Natural killer cell (primary cell): ENCODE data around the gene GMPPA. TPM values are rescaled to one million over a fixed set of nuclear protein-coding genes. Genes with fewer than 3 reads are reported as not detected.
A peak's percentile ranks its signal among the peaks of the same experiment; 100 is the strongest.

ENCODE experiments used
- ATAC-seq, 3 donors: fragments of 150-1000 bp in 2 of 3; fragments of 200-7000 bp in 1 of 3; cut with Tn5 transposase; 1 replicate in 1 of 3; 2 replicates in 2 of 3; pipeline ENCODE4 v1.10.0; 2021; ENCODE audit warnings: mild to moderate bottlenecking in 2 of 3, moderate library complexity in 2 of 3
- DNase-seq, 2 donors: peaks; one replicate each; pipeline versions ENCODE4 v3.0.0 to v3.0.0-alpha.2; 2013 to 2021; ENCODE audit warnings: mixed read lengths in 1 of 2
- H3K27ac ChIP-seq: one replicate; pipeline ENCODE4 v1.5.1; 2013; ENCODE audit warnings: mild to moderate bottlenecking, low read length
- H3K27me3 ChIP-seq: one replicate; pipeline ENCODE4 v1.6.1; 2013; ENCODE audit warnings: low read length; ENCODE audit not compliant: control insufficient read depth, insufficient read depth
- H3K36me3 ChIP-seq: one replicate; pipeline ENCODE4 v1.6.1; 2013; ENCODE audit warnings: low read length; ENCODE audit not compliant: control insufficient read depth, insufficient read depth
- H3K4me1 ChIP-seq: one replicate; pipeline ENCODE4 v1.6.1; 2013; ENCODE audit warnings: low read length; ENCODE audit not compliant: control insufficient read depth, insufficient read depth
- H3K4me3 ChIP-seq: one replicate; pipeline ENCODE4 v1.5.1; 2013; ENCODE audit warnings: low read length
- H3K9me3 ChIP-seq: one replicate; pipeline ENCODE4 v1.6.1; 2013; ENCODE audit warnings: low read length; ENCODE audit not compliant: control insufficient read depth, insufficient read depth
- H3K27ac Mint-ChIP-seq, 2 donors: one replicate each; pipeline ENCODE4 v1.8.0; 2022; ENCODE audit warnings: mild to moderate bottlenecking in 2 of 2, mixed read lengths in 2 of 2, moderate library complexity in 1 of 2
- H3K27me3 Mint-ChIP-seq, 2 donors: one replicate each; pipeline ENCODE4 v1.8.0; 2022; ENCODE audit warnings: low read depth in 2 of 2, mixed read lengths in 2 of 2
- H3K36me3 Mint-ChIP-seq: one replicate; pipeline ENCODE4 v1.8.0; 2022; ENCODE audit warnings: mixed read lengths
- H3K4me1 Mint-ChIP-seq, 2 donors: one replicate each; pipeline ENCODE4 v1.8.0; 2022; ENCODE audit warnings: mixed read lengths in 2 of 2
- H3K4me3 Mint-ChIP-seq: one replicate; pipeline ENCODE4 v1.8.0; 2022; ENCODE audit warnings: mild to moderate bottlenecking, moderate library complexity, mixed read lengths
- H3K9me3 Mint-ChIP-seq, 2 donors: one replicate each; pipeline ENCODE4 v1.8.0; 2022; ENCODE audit warnings: mixed read lengths in 2 of 2
- CTCF ChIP-seq: fragments of 200-600 bp; IDR thresholded peaks from one replicate; pipeline ENCODE4 v1.8.0; 2022; ENCODE audit warnings: antibody characterized with exemption
- WGBS: methylation state at CpG from one replicate; pipeline ENCODE4 v1.1.7; 2013; ENCODE audit warnings: missing lambda C conversion rate; ENCODE audit not compliant: insufficient coverage; 5-methylcytosine and 5-hydroxymethylcytosine counted together
- intact Hi-C: fragments of 100-400 bp; cut with micrococcal nuclease; formaldehyde crosslinking; loops from one replicate; pipeline ENCODE4 v1.14.2; 2022
- total RNA-seq, 4 donors: library from RNA; stranded (reverse); fragments of 120-200 nt in 1 of 4; gene quantifications; one replicate each; pipeline versions ENCODE4 v1.2.3 to v1.2.4, GENCODE V29; 2013 to 2022

Gene GMPPA
- total RNA-seq, 3 donors from 2014 or later (not counting 1 experiment from before 2014, with no cell fraction given) = 27.6 to 36.3 (median 33.8) TPM

- TF ChIP-seq CTCF = no peak
- Mint-ChIP-seq H3K27ac (no peak overlapping the region), H3K4me1 (peaks cover 10 to 22% of the 10 kb centered on the region in 2 donors), H3K4me3 (no peak overlapping the region), H3K9me3 (no peaks in the 10 kb centered on the region), H3K36me3 (no peaks in the 10 kb centered on the region), H3K27me3 (peaks cover 14 to 42% of the 10 kb centered on the region in 2 donors)
- Histone ChIP-seq H3K9me3 (no peaks in the 10 kb centered on the region), H3K4me3 (no peak overlapping the region), H3K36me3 (no peaks in the 10 kb centered on the region), H3K27me3 (peaks cover 28% of the 10 kb centered on the region), H3K4me1 (peaks cover 20% of the 10 kb centered on the region), H3K27ac (no peak overlapping the region)
- ATAC-seq (no peak), DNase-seq (no peak)
- WGBS = 87% methylated on average over 9 of the region's 9 CpGs
- intact Hi-C loops = no loop called here
These were observed 50.9 kb downstream of the GMPPA start for GRCh38 chr2:219549619-219550018.

GRCh38 chr2:219551441-219552381, 53.0 kb downstream of the GMPPA start:
- H3K4me1 Mint-ChIP-seq = peaks cover 5 to 17% of the 10 kb centered on the region in 2 donors
- H3K27me3 Mint-ChIP-seq = peaks cover 8 to 33% of the 10 kb centered on the region in 2 donors
- Histone ChIP-seq H3K4me1 (peaks cover 20% of the 10 kb centered on the region), H3K4me3 (peak overlapping the region; percentile 32), H3K27ac (no peak overlapping the region), H3K36me3 (no peaks in the 10 kb centered on the region), H3K9me3 (no peaks in the 10 kb centered on the region), H3K27me3 (peaks cover 28% of the 10 kb centered on the region)
- no peaks in the 10 kb centered on the region for H3K36me3 Mint-ChIP-seq
- peak overlapping the region in 1 of 2 donors; percentile 87 for H3K27ac Mint-ChIP-seq
- 7% methylated on average over 51 of the region's 54 CpGs for WGBS
- DNase-seq (peak; percentile 32 to 46), ATAC-seq (peak in 1 of 3 donors; percentile 1)
- intact Hi-C loops = loop anchor here (1.0 to 2.0 kb wide), 2 partner anchors 7 to 47 kb away; partner anchors contain the start of gene TMEM198
- no peak for TF ChIP-seq CTCF
- H3K9me3 Mint-ChIP-seq = no peaks in the 10 kb centered on the region
- peak overlapping the region; percentile 79 for H3K4me3 Mint-ChIP-seq

- H3K4me1 Mint-ChIP-seq = peaks cover 5 to 17% of the 10 kb centered on the region in 2 donors
- peaks cover 28% of the 10 kb centered on the region for H3K27me3 ChIP-seq
- no peaks in the 10 kb centered on the region for H3K9me3 ChIP-seq
- H3K4me1 ChIP-seq = peaks cover 20% of the 10 kb centered on the region
- peak; percentile 92 to 95 (median 94) for ATAC-seq
- 3% methylated on average over 99 of the region's 99 CpGs for WGBS
- H3K4me3 ChIP-seq = peak overlapping the region; percentile 32
- no peaks in the 10 kb centered on the region for H3K36me3 ChIP-seq
- no peak overlapping the region for H3K27ac ChIP-seq
- TF ChIP-seq CTCF = no peak
- no peaks in the 10 kb centered on the region for H3K36me3 Mint-ChIP-seq
- H3K27me3 Mint-ChIP-seq = peaks cover 8 to 27% of the 10 kb centered on the region in 2 donors
- peak overlapping the region in 1 of 2 donors; percentile 87 for H3K27ac Mint-ChIP-seq
- intact Hi-C loops = loop anchor here (1.0 to 2.0 kb wide), 2 partner anchors 8 to 46 kb away; partner anchors contain the start of gene TMEM198
- H3K9me3 Mint-ChIP-seq = no peaks in the 10 kb centered on the region
- peak; percentile 89 for DNase-seq
- peak overlapping the region; percentile 79 for H3K4me3 Mint-ChIP-seq
These were observed 53.9 kb downstream of the GMPPA start for GRCh38 chr2:219552382-219553167.
